Ishikawa (cell line): ENCODE measurements around the gene SPDYE3.

ENCODE experiments used
- CEBPB ChIP-seq: IDR thresholded peaks from 2 replicates; pipeline ENCODE4 v1.6.1; 2012
- CREB1 ChIP-seq: IDR thresholded peaks from 2 replicates; pipeline ENCODE4 v1.6.1; 2012; ENCODE audit warnings: low read depth
- EGR1 ChIP-seq: IDR thresholded peaks from 2 replicates; pipeline ENCODE4 v1.6.1; 2012
- EP300 ChIP-seq: IDR thresholded peaks from 2 replicates; pipeline ENCODE4 v1.6.1; 2012; ENCODE audit warnings: borderline replicate concordance
- FOXM1 ChIP-seq: IDR thresholded peaks from 2 replicates; pipeline ENCODE4 v1.6.1; 2012; ENCODE audit warnings: low read depth, borderline replicate concordance
- MAX ChIP-seq: IDR thresholded peaks from 2 replicates; pipeline ENCODE4 v1.6.1; 2012
- NFIC ChIP-seq: IDR thresholded peaks from 2 replicates; pipeline ENCODE4 v1.6.1; 2012
- RAD21 ChIP-seq: IDR thresholded peaks from 2 replicates; pipeline ENCODE4 v1.6.1; 2012; ENCODE audit warnings: low read depth
- REST ChIP-seq: IDR thresholded peaks from 2 replicates; pipeline ENCODE4 v1.6.1; 2012; ENCODE audit warnings: low read depth, mild to moderate bottlenecking
- TAF1 ChIP-seq: IDR thresholded peaks from 2 replicates; pipeline ENCODE4 v1.6.1; 2012; ENCODE audit warnings: low read depth, mild to moderate bottlenecking
- TCF12 ChIP-seq: IDR thresholded peaks from 2 replicates; pipeline ENCODE4 v1.6.1; 2012; ENCODE audit warnings: low read depth
- TEAD4 ChIP-seq: IDR thresholded peaks from 2 replicates; pipeline ENCODE4 v1.6.1; 2012
- USF1 ChIP-seq: IDR thresholded peaks from 2 replicates; pipeline ENCODE4 v1.6.1; 2012
- YY1 ChIP-seq: IDR thresholded peaks from 2 replicates; pipeline ENCODE4 v1.6.1; 2012; ENCODE audit warnings: low read depth
- ZBTB7A ChIP-seq: IDR thresholded peaks from 2 replicates; pipeline ENCODE4 v1.6.1; 2012; ENCODE audit warnings: low read depth

Gene SPDYE3

GRCh38 chr7:100349757-100350156 is 42.3 kb downstream of the SPDYE3 start:
- no peak for TF ChIP-seq CEBPB
- no peak for TF ChIP-seq ZBTB7A
- no peak for TF ChIP-seq YY1
- no peak for TF ChIP-seq FOXM1
- TF ChIP-seq REST, result no peak
- TF ChIP-seq EP300, result no peak
- no peak for TF ChIP-seq TEAD4
- TF ChIP-seq NFIC, result no peak
- TF ChIP-seq USF1, result no peak

GRCh38 chr7:100351657-100352058 is 44.2 kb downstream of the SPDYE3 start:
- TF ChIP-seq REST (no peak), USF1 (no peak), EP300 (no peak), MAX (no peak), YY1 (no peak), TAF1 (no peak), NFIC (no peak), FOXM1 (no peak), RAD21 (no peak), CREB1 (no peak), CEBPB (no peak), EGR1 (no peak), TCF12 (no peak), TEAD4 (no peak), ZBTB7A (no peak)

GRCh38 chr7:100352984-100353684 is 45.6 kb downstream of the SPDYE3 start:
- TF ChIP-seq REST, result no peak

GRCh38 chr7:100353685-100354330 is 46.3 kb downstream of the SPDYE3 start:
- TF ChIP-seq USF1 (no peak), MAX (no peak), TCF12 (no peak), TAF1 (no peak), REST (no peak), ZBTB7A (no peak), CEBPB (no peak), NFIC (no peak)
